ENCODE results near the gene PHOSPHO1.
A peak's percentile ranks its signal among the peaks of the same experiment; 100 is the strongest.
"Not testable (repeated sequence)": the region's sequence is repeated elsewhere in the genome, so short reads cannot be mapped to it uniquely, and the experiment has no call there.

The PHOSPHO1 gene

DNA sequence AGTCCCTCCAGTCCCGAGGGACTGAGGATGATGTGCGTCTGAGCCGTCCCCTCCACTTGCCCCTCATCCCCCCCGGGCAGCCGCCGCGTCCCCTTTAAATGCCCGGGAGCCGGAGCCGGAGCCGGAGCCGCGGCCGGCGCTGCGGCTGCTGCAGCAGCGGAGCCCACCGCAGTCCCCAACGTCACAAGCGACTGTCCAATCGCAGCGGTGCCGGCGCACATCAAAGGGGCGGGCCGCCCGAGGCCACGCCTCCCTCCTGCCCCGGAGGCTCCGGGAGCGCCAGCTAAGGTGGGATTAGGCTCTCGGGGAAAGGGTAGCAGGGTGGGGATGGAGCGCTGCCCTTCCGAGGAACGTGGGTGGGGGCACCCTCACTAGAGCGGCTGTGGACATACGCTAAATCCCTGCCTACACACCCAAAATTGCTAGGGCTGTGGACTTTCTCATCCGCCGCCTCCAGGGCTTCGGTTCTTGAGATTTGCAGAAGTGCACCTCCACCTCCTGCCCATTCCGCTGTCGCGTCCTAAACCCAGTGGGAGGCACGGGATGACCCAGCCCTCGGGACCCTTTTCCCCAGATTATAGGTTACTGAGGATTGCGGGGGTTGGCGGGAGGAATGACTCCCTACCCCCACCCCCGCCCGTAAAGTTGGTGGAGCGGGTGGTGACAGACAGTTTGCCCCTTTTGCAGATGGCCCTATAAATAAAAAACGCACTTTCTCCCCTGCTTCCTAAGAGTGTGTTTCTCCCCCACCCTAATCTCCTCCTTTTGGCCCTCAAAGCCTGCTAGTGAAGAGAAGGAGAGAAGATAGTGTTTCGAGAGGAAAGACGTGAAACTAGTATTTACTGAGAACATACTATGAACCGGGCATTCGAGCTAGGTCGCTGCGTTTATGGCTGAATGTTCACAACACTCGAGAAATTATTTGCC, at the start of gene PHOSPHO1:
PHOSPHO1 (minus strand) TSS at position 152 of the 927 bp plus-strand sequence. CDS start 4,096 bp downstream, outside the sequence.
- H3K36me3 ChIP-seq (ENCODE audit: control insufficient read depth, insufficient read depth, low read length): no peaks in the 10 kb centered on the region
- no peak within 1 kb of the TSS for H3K9ac ChIP-seq (ENCODE audit: low read depth, low read length)
- peaks cover 55% of the 10 kb centered on the region for H3K27me3 ChIP-seq (ENCODE audit: control insufficient read depth, insufficient read depth, low read length)
- no peaks in the 10 kb centered on the region for H3K9me3 ChIP-seq (ENCODE audit: control insufficient read depth, insufficient read depth, low read length)
- H3K4me1 ChIP-seq (ENCODE audit: control insufficient read depth, insufficient read depth, low read length): peaks cover 10% of the 10 kb centered on the region
- peak within 1 kb of the TSS; percentile 93 for H3K4me3 ChIP-seq (ENCODE audit: low read depth, low read length)

DNA sequence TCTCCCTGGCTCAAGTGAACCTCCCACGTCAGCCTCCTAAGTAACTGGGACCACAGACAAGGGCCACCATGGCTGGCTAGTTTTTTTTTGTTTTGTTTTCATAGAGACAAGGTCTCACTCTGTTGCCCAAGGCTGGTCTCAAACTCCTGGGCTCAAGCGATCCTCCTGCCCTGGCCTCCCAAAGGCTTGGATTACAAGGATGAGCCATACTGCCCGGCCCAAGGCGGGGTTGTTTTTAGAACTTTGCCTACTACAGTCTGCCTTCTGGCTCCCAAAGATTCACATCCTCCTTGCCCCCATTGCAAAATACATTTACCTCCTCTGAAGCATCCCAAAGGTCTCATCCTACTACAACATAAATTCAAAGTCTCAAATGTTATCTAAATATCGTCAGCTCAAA, 49.5 kb upstream of the PHOSPHO1 start:
- H3K9me3 ChIP-seq (ENCODE audit: control insufficient read depth, insufficient read depth, low read length): no peaks in the 10 kb centered on the region
- H3K27me3 ChIP-seq (ENCODE audit: control insufficient read depth, insufficient read depth, low read length): no peaks in the 10 kb centered on the region
- H3K9ac ChIP-seq (ENCODE audit: low read depth, low read length): no peak overlapping the region
- H3K4me3 ChIP-seq (ENCODE audit: low read depth, low read length): no peak overlapping the region
- H3K4me1 ChIP-seq (ENCODE audit: control insufficient read depth, insufficient read depth, low read length): no peaks in the 10 kb centered on the region
- no peaks in the 10 kb centered on the region for H3K36me3 ChIP-seq (ENCODE audit: control insufficient read depth, insufficient read depth, low read length)

DNA sequence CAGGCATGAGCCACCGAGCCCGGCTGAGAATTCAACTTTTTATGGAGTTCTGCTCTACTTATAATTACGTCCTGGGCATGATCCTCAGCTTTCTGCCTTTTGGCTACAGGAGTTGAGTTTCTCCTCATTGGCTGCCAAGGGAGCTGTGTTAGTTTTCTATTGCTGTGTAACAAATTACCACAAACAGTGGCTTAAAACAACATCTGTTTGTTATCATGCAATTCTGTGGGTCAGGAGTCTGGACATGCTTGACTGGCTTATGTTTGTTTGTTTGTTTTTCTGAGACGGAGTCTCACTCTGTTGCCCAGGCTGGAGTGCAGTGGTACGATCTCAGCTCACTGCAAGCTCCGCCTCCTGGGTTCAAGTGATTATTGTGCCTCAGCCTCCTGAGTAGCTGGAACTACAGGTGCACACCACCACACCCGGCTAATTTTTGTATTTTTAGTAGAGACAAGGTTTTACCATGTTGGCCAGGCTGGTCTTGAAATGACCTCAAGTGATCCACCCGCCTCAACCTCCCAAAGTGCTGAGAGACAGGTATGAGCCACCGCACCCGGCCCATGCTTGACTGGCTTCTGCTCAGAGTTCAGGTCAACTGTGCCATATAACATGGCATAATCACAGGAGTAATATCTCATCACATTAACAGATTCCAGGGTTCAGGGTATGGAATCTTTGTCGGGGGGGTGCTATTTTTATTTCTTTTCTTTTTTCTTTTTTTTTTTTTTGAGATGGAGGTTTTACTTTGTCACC, 48.9 kb upstream of the PHOSPHO1 start:
- H3K9ac ChIP-seq (ENCODE audit: low read depth, low read length); H3K4me3 ChIP-seq (ENCODE audit: low read depth, low read length); H3K4me1 ChIP-seq (ENCODE audit: control insufficient read depth, insufficient read depth, low read length); H3K27me3 ChIP-seq (ENCODE audit: control insufficient read depth, insufficient read depth, low read length); H3K9me3 ChIP-seq (ENCODE audit: control insufficient read depth, insufficient read depth, low read length); H3K36me3 ChIP-seq (ENCODE audit: control insufficient read depth, insufficient read depth, low read length): not testable (repeated sequence)

GRCh38 chr17:49278076-49278475, 47.5 kb upstream of the PHOSPHO1 start:
- H3K9ac ChIP-seq (ENCODE audit: low read depth, low read length): no peak overlapping the region
- H3K4me1 ChIP-seq (ENCODE audit: control insufficient read depth, insufficient read depth, low read length): no peaks in the 10 kb centered on the region
- no peaks in the 10 kb centered on the region for H3K27me3 ChIP-seq (ENCODE audit: control insufficient read depth, insufficient read depth, low read length)
- H3K36me3 ChIP-seq (ENCODE audit: control insufficient read depth, insufficient read depth, low read length): no peaks in the 10 kb centered on the region
- no peak overlapping the region for H3K4me3 ChIP-seq (ENCODE audit: low read depth, low read length)
- no peaks in the 10 kb centered on the region for H3K9me3 ChIP-seq (ENCODE audit: control insufficient read depth, insufficient read depth, low read length)

GRCh38 chr17:49277638-49278037, 47.1 kb upstream of the PHOSPHO1 start:
- no peaks in the 10 kb centered on the region for H3K36me3 ChIP-seq (ENCODE audit: control insufficient read depth, insufficient read depth, low read length)
- no peaks in the 10 kb centered on the region for H3K4me1 ChIP-seq (ENCODE audit: control insufficient read depth, insufficient read depth, low read length)
- H3K4me3 ChIP-seq (ENCODE audit: low read depth, low read length): no peak overlapping the region
- no peaks in the 10 kb centered on the region for H3K27me3 ChIP-seq (ENCODE audit: control insufficient read depth, insufficient read depth, low read length)
- H3K9me3 ChIP-seq (ENCODE audit: control insufficient read depth, insufficient read depth, low read length): no peaks in the 10 kb centered on the region
- no peak overlapping the region for H3K9ac ChIP-seq (ENCODE audit: low read depth, low read length)

- H3K9ac ChIP-seq (ENCODE audit: low read depth, low read length): not testable (repeated sequence)
Observed at GRCh38 chr17:49275981-49276380, 45.4 kb upstream of the PHOSPHO1 start.

GRCh38 chr17:49269356-49269755, 38.8 kb upstream of the PHOSPHO1 start:
- no peak overlapping the region for H3K9ac ChIP-seq (ENCODE audit: low read depth, low read length)
- H3K9me3 ChIP-seq (ENCODE audit: control insufficient read depth, insufficient read depth, low read length): no peaks in the 10 kb centered on the region
- no peak overlapping the region for H3K4me3 ChIP-seq (ENCODE audit: low read depth, low read length)
- H3K4me1 ChIP-seq (ENCODE audit: control insufficient read depth, insufficient read depth, low read length): no peaks in the 10 kb centered on the region
- no peaks in the 10 kb centered on the region for H3K36me3 ChIP-seq (ENCODE audit: control insufficient read depth, insufficient read depth, low read length)
- H3K27me3 ChIP-seq (ENCODE audit: control insufficient read depth, insufficient read depth, low read length): no peaks in the 10 kb centered on the region

More at GRCh38 chr17:49275981-49276380, 45.4 kb upstream of the PHOSPHO1 start:
- not testable (repeated sequence) for H3K9me3 ChIP-seq (ENCODE audit: control insufficient read depth, insufficient read depth, low read length); H3K27me3 ChIP-seq (ENCODE audit: control insufficient read depth, insufficient read depth, low read length); H3K4me3 ChIP-seq (ENCODE audit: low read depth, low read length); H3K36me3 ChIP-seq (ENCODE audit: control insufficient read depth, insufficient read depth, low read length); H3K4me1 ChIP-seq (ENCODE audit: control insufficient read depth, insufficient read depth, low read length)

DNA sequence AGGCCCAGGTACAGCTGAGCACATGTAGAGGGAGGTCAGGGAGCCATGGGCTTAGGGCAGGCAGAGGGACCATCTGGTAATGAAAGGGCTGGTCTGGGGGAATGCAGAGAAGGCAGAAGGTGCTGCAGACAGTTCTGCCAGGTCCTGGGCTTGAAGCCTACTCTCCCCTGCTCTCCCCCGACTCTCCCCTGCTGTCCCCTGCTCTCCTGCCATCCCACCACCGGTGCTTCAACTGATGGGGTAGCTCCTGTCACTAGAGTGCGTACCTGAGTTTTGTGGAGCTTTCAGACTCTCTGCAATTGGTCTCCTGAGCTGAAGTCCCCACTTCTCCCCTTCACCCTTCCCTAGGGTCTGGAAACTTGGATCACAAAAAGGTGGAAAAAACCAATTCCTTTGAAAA, 37.3 kb upstream of the PHOSPHO1 start:
- H3K36me3 ChIP-seq (ENCODE audit: control insufficient read depth, insufficient read depth, low read length): no peaks in the 10 kb centered on the region
- H3K4me3 ChIP-seq (ENCODE audit: low read depth, low read length): no peak overlapping the region
- H3K9ac ChIP-seq (ENCODE audit: low read depth, low read length): no peak overlapping the region
- no peaks in the 10 kb centered on the region for H3K4me1 ChIP-seq (ENCODE audit: control insufficient read depth, insufficient read depth, low read length)
- H3K9me3 ChIP-seq (ENCODE audit: control insufficient read depth, insufficient read depth, low read length): no peaks in the 10 kb centered on the region
- H3K27me3 ChIP-seq (ENCODE audit: control insufficient read depth, insufficient read depth, low read length): no peaks in the 10 kb centered on the region

DNA sequence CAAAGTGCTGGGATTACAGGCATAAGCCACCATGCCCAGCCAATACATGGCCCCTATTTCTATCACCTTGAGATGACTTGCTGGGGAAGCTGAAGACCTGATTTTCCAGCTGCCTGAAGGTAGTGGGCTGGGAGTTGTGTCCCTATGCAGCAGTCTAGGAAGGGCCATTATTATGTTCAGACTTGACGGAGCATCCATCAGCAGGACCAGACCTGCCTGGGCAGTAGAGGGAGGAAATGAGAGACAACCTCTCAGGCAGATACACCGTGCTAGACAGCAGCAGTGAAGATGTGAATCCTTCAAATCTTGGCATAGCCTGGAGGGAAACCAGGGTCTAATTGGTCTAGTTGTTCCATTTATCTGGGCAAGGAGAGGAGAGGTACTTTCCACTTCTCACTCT, 35.6 kb upstream of the PHOSPHO1 start:
- no peaks in the 10 kb centered on the region for H3K4me1 ChIP-seq (ENCODE audit: control insufficient read depth, insufficient read depth, low read length)
- no peak overlapping the region for H3K9ac ChIP-seq (ENCODE audit: low read depth, low read length)
- H3K9me3 ChIP-seq (ENCODE audit: control insufficient read depth, insufficient read depth, low read length): no peaks in the 10 kb centered on the region
- no peak overlapping the region for H3K4me3 ChIP-seq (ENCODE audit: low read depth, low read length)
- H3K27me3 ChIP-seq (ENCODE audit: control insufficient read depth, insufficient read depth, low read length): peaks cover 1% of the 10 kb centered on the region
- no peaks in the 10 kb centered on the region for H3K36me3 ChIP-seq (ENCODE audit: control insufficient read depth, insufficient read depth, low read length)

DNA sequence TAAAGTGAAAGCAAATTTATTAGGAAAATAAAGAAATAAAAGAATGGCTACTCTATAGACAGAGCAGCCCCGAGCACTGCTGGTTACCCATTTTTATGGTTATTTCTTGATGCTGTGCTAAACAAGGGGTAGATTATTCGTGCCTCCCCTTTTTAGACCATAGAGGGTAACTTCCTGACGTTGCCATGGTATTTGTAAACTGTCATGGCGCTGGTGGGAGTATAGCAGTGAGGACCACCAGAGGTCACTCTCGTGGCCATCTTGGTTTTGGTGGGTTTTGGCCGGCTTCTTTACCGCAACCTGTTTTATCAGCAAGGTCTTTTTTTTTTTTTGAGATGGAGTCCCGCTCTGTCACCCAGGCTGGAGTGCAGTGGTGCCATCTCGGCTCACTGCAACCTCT, 31.0 kb upstream of the PHOSPHO1 start:
- not testable (repeated sequence) for H3K27me3 ChIP-seq (ENCODE audit: control insufficient read depth, insufficient read depth, low read length); H3K4me3 ChIP-seq (ENCODE audit: low read depth, low read length); H3K9me3 ChIP-seq (ENCODE audit: control insufficient read depth, insufficient read depth, low read length); H3K36me3 ChIP-seq (ENCODE audit: control insufficient read depth, insufficient read depth, low read length); H3K4me1 ChIP-seq (ENCODE audit: control insufficient read depth, insufficient read depth, low read length); H3K9ac ChIP-seq (ENCODE audit: low read depth, low read length)

GRCh38 chr17:49260817-49261291, 30.3 kb upstream of the PHOSPHO1 start:
- Histone ChIP-seq H3K36me3 (ENCODE audit: control insufficient read depth, insufficient read depth, low read length) (no peaks in the 10 kb centered on the region), H3K9me3 (ENCODE audit: control insufficient read depth, insufficient read depth, low read length) (no peaks in the 10 kb centered on the region), H3K4me3 (ENCODE audit: low read depth, low read length) (peak overlapping the region; percentile 74), H3K27me3 (ENCODE audit: control insufficient read depth, insufficient read depth, low read length) (peaks cover 9% of the 10 kb centered on the region), H3K9ac (ENCODE audit: low read depth, low read length) (no peak overlapping the region), H3K4me1 (ENCODE audit: control insufficient read depth, insufficient read depth, low read length) (no peaks in the 10 kb centered on the region)

Data from iPS-15b (cell line).